Left forelimb (tissue), 1 donor: Measurements from ENCODE around the gene DUSP6.

ENCODE experiments used
- DNase-seq: peaks from one replicate; pipeline ENCODE4 v3.0.0-alpha.2; 2018; ENCODE audit warnings: low spot score

DUSP6 gene

GRCh38 chr12:89328151-89329030 is 23.9 kb downstream of the DUSP6 start:
- no peak for DNase-seq

- no peak for DNase-seq
These were observed 24.7 kb downstream of the DUSP6 start for GRCh38 chr12:89327486-89328094.

GRCh38 chr12:89326239-89327040 is 25.9 kb downstream of the DUSP6 start:
- DNase-seq = no peak

GRCh38 chr12:89325495-89325894 is 26.8 kb downstream of the DUSP6 start:
- DNase-seq = no peak

GRCh38 chr12:89324437-89324836 is 27.9 kb downstream of the DUSP6 start:
- DNase-seq = no peak

GRCh38 chr12:89323568-89324218 is 28.6 kb downstream of the DUSP6 start:
- no peak for DNase-seq

GRCh38 chr12:89320735-89321134 is 31.6 kb downstream of the DUSP6 start:
- no peak for DNase-seq

- no peak for DNase-seq
These were observed 32.7 kb downstream of the DUSP6 start for GRCh38 chr12:89319606-89320005.

GRCh38 chr12:89319122-89319521 is 33.2 kb downstream of the DUSP6 start:
- no peak for DNase-seq

- no peak for DNase-seq
These were observed 35.6 kb downstream of the DUSP6 start for GRCh38 chr12:89316705-89317139.

- DNase-seq = no peak
These were observed 38.1 kb downstream of the DUSP6 start for GRCh38 chr12:89314060-89314761.

GRCh38 chr12:89311703-89312293 is 40.5 kb downstream of the DUSP6 start:
- DNase-seq = no peak

GRCh38 chr12:89309815-89310214 is 42.5 kb downstream of the DUSP6 start:
- no peak for DNase-seq

GRCh38 chr12:89309440-89309802 is 42.9 kb downstream of the DUSP6 start:
- DNase-seq = no peak

- no peak for DNase-seq
These were observed 44.6 kb downstream of the DUSP6 start for GRCh38 chr12:89307474-89308253.

- no peak for DNase-seq
These were observed 45.4 kb downstream of the DUSP6 start for GRCh38 chr12:89306827-89307473.

- no peak for DNase-seq
These were observed 46.9 kb downstream of the DUSP6 start for GRCh38 chr12:89305373-89305772.

GRCh38 chr12:89299931-89300330 is 52.4 kb downstream of the DUSP6 start:
- no peak for DNase-seq

- no peak for DNase-seq
These were observed 52.9 kb downstream of the DUSP6 start for GRCh38 chr12:89299417-89299816.
